Hepatocyte (in vitro differentiated cells): Measurements from ENCODE around the gene KRT36. TPM values are rescaled to one million over a fixed set of nuclear protein-coding genes. Genes with fewer than 3 reads are reported as not detected.

Experiments
- DNase-seq: peaks from one replicate; pipeline ENCODE4 v3.0.0-alpha.2; 2016; ENCODE audit warnings: low spot score
- H2AFZ ChIP-seq: fragments of 200-600 bp; sonication (generic); 2 replicates; pipeline ENCODE4 v1.6.0; 2016; ENCODE audit warnings: antibody characterized with exemption, mild to moderate bottlenecking
- H3K27ac ChIP-seq: fragments of 200-600 bp; sonication (generic); 2 replicates; pipeline ENCODE4 v1.5.1; 2016; ENCODE audit warnings: mild to moderate bottlenecking
- H3K27me3 ChIP-seq: fragments of 200-600 bp; sonication (generic); 2 replicates; pipeline ENCODE4 v1.6.1; 2016
- H3K36me3 ChIP-seq: fragments of 200-600 bp; sonication (generic); replicated peaks from 2 replicates; pipeline ENCODE4 v1.5.1; 2016; ENCODE audit warnings: low read depth; ENCODE audit not compliant: insufficient read depth
- H3K4me1 ChIP-seq: fragments of 200-600 bp; sonication (generic); 2 replicates; pipeline ENCODE4 v1.5.1; 2016; ENCODE audit warnings: mild to moderate bottlenecking, moderate library complexity; ENCODE audit not compliant: insufficient read depth
- H3K4me2 ChIP-seq: fragments of 200-600 bp; sonication (generic); 2 replicates; pipeline ENCODE4 v1.6.0; 2016
- H3K4me3 ChIP-seq: fragments of 200-600 bp; sonication (generic); 2 replicates; pipeline ENCODE4 v1.5.1; 2016; ENCODE audit warnings: mild to moderate bottlenecking
- H3K79me2 ChIP-seq: fragments of 200-600 bp; sonication (generic); 2 replicates; pipeline ENCODE4 v1.6.0; 2017; ENCODE audit warnings: mild to moderate bottlenecking
- H3K9me2 ChIP-seq: fragments of 200-600 bp; sonication (generic); replicated peaks from 2 replicates; pipeline ENCODE4 v1.6.0; 2017; ENCODE audit warnings: mild to moderate bottlenecking; ENCODE audit not compliant: insufficient read depth
- H3K9me3 ChIP-seq: fragments of 200-600 bp; sonication (generic); 2 replicates; pipeline ENCODE4 v1.5.1; 2016; ENCODE audit warnings: low read depth, mild to moderate bottlenecking
- H4K20me1 ChIP-seq: fragments of 200-600 bp; sonication (generic); 2 replicates; pipeline ENCODE4 v1.6.0; 2016; ENCODE audit warnings: mild to moderate bottlenecking; ENCODE audit not compliant: insufficient read depth, poor library complexity, severe bottlenecking
- CTCF ChIP-seq: fragments of 200-600 bp; sonication (generic); IDR thresholded peaks from 2 replicates; pipeline ENCODE4 v1.5.1; 2016; ENCODE audit warnings: antibody characterized with exemption, mild to moderate bottlenecking; ENCODE audit not compliant: poor library complexity
- EZH2 ChIP-seq: fragments of 200-600 bp; sonication (generic); IDR thresholded peaks from 2 replicates; pipeline ENCODE4 v1.6.1; 2016; ENCODE audit warnings: antibody characterized with exemption, mild to moderate bottlenecking, borderline replicate concordance
- EZH2phosphoT487 ChIP-seq: fragments of 200-600 bp; sonication (generic); IDR thresholded peaks from one replicate; pipeline ENCODE4 v1.6.1; 2018; ENCODE audit warnings: antibody characterized with exemption, mild to moderate bottlenecking, low read depth, moderate library complexity; ENCODE audit not compliant: unreplicated experiment, severe bottlenecking
- WGBS: methylation state at CpG from one replicate; pipeline ENCODE4 v1.1.6; 2016; ENCODE audit warnings: low lambda C conversion rate; ENCODE audit errors: missing lambda C conversion rate; 5-methylcytosine and 5-hydroxymethylcytosine counted together
- polyA plus RNA-seq: library from polyadenylated mRNA; unstranded; fragments of >200 nt; fragmentation: Nextera tagmentation; extraction: Ambion mirVana; gene quantifications from 2 replicates; pipeline ENCODE4 v1.2.1, GENCODE V29; 2016
- total RNA-seq: library from RNA; depleted of rRNA; stranded (reverse); fragments of >200 nt; gene quantifications from 2 replicates; pipeline ENCODE4 v1.2.3, GENCODE V29; 2014

Gene KRT36
- total and polyA plus RNA-seq, 2 experiments from 2014 or later: not detected

- no peak for DNase-seq
- Histone ChIP-seq H3K4me1 (no peaks in the 10 kb centered on the region), H3K4me3 (no peak overlapping the region), H3K79me2 (no peaks in the 10 kb centered on the region), H3K36me3 (no peaks in the 10 kb centered on the region), H2AFZ (no peak overlapping the region), H3K27ac (no peak overlapping the region), H3K9me2 (no peaks in the 10 kb centered on the region), H3K9me3 (no peaks in the 10 kb centered on the region), H3K4me2 (no peak overlapping the region), H3K27me3 (no peaks in the 10 kb centered on the region), H4K20me1 (no peaks in the 10 kb centered on the region)
- TF ChIP-seq EZH2 (no peak), EZH2phosphoT487 (no peak), CTCF (no peak)
- 64% methylated on average over 2 of the region's 2 CpGs for WGBS
Measured at GRCh38 chr17:41446806-41447205, 42.9 kb downstream of the KRT36 start.

GRCh38 chr17:41444640-41445039, 45.1 kb downstream of the KRT36 start:
- DNase-seq: no peak
- no peaks in the 10 kb centered on the region for H3K4me1 ChIP-seq
- H3K9me3 ChIP-seq: no peaks in the 10 kb centered on the region
- no peak overlapping the region for H2AFZ ChIP-seq
- TF ChIP-seq EZH2: no peak
- no peak for TF ChIP-seq EZH2phosphoT487
- TF ChIP-seq CTCF: no peak
- no peaks in the 10 kb centered on the region for H3K9me2 ChIP-seq
- H3K36me3 ChIP-seq: no peaks in the 10 kb centered on the region
- H3K27me3 ChIP-seq: no peaks in the 10 kb centered on the region
- H3K79me2 ChIP-seq: no peaks in the 10 kb centered on the region
- no peaks in the 10 kb centered on the region for H4K20me1 ChIP-seq
- no peak overlapping the region for H3K4me3 ChIP-seq
- WGBS: 78% methylated on average over 3 of the region's 3 CpGs
- no peak overlapping the region for H3K4me2 ChIP-seq
- H3K27ac ChIP-seq: no peak overlapping the region

- TF ChIP-seq EZH2phosphoT487: no peak
- TF ChIP-seq EZH2: no peak
- no peak for TF ChIP-seq CTCF
- no peaks in the 10 kb centered on the region for H3K36me3 ChIP-seq
- no peak overlapping the region for H3K4me2 ChIP-seq
- no peaks in the 10 kb centered on the region for H4K20me1 ChIP-seq
- DNase-seq: no peak
- 61% methylated on average over 1 of the region's 1 CpG for WGBS
- H3K9me3 ChIP-seq: no peaks in the 10 kb centered on the region
- no peaks in the 10 kb centered on the region for H3K27me3 ChIP-seq
- no peaks in the 10 kb centered on the region for H3K79me2 ChIP-seq
- H3K4me3 ChIP-seq: no peak overlapping the region
- no peaks in the 10 kb centered on the region for H3K4me1 ChIP-seq
- H3K27ac ChIP-seq: no peak overlapping the region
- H3K9me2 ChIP-seq: no peaks in the 10 kb centered on the region
- H2AFZ ChIP-seq: no peak overlapping the region
Measured at GRCh38 chr17:41444186-41444585, 45.5 kb downstream of the KRT36 start.

GRCh38 chr17:41442739-41443138, 47.0 kb downstream of the KRT36 start:
- WGBS: 78% methylated on average over 4 of the region's 4 CpGs

More at GRCh38 chr17:41442739-41443138, 47.0 kb downstream of the KRT36 start:
- Histone ChIP-seq H3K27ac (no peak overlapping the region), H3K4me3 (no peak overlapping the region), H4K20me1 (no peaks in the 10 kb centered on the region), H3K36me3 (no peaks in the 10 kb centered on the region), H3K4me2 (no peak overlapping the region), H3K27me3 (no peaks in the 10 kb centered on the region), H2AFZ (no peak overlapping the region), H3K9me2 (no peaks in the 10 kb centered on the region), H3K9me3 (no peaks in the 10 kb centered on the region), H3K4me1 (no peaks in the 10 kb centered on the region), H3K79me2 (no peaks in the 10 kb centered on the region)
- TF ChIP-seq EZH2 (no peak), EZH2phosphoT487 (no peak)
- no peak for DNase-seq
